Esophagus squamous epithelium (tissue), 5 donors: ENCODE results near the gene LSM10. TPM values are rescaled to one million over a fixed set of nuclear protein-coding genes. Genes with fewer than 3 reads are reported as not detected.
A peak's percentile ranks its signal among the peaks of the same experiment; 100 is the strongest.

Source experiments
- DNase-seq: peaks from one replicate; lab custom pipeline; 2025; lab: John Stamatoyannopoulos, UW
- H3K27ac ChIP-seq, 4 donors: fragments of 200-600 bp; sonication (generic); one replicate each; pipeline ENCODE4 v1.5.1; 2016 to 2019; ENCODE audit warnings: mild to moderate bottlenecking in 1 of 4
- H3K27me3 ChIP-seq, 4 donors: fragments of 200-600 bp; sonication (generic); 1 replicate in 3 of 4; 2 replicates in 1 of 4; pipeline versions ENCODE4 v1.5.1 to v1.6.0; 2017 to 2021; ENCODE audit warnings: antibody characterized with exemption in 1 of 4
- H3K36me3 ChIP-seq, 3 donors: fragments of 200-600 bp; sonication (generic); one replicate each; pipeline ENCODE4 v1.5.1; 2016 to 2019
- H3K4me1 ChIP-seq, 3 donors: fragments of 200-600 bp; sonication (generic); one replicate each; pipeline ENCODE4 v1.5.1; 2017 to 2019
- H3K4me3 ChIP-seq, 4 donors: fragments of 200-600 bp; sonication (generic); 1 replicate in 3 of 4; 2 replicates in 1 of 4; pipeline ENCODE4 v1.5.1; 2016 to 2019; ENCODE audit warnings: mild to moderate bottlenecking in 2 of 4, moderate library complexity in 1 of 4
- H3K9me3 ChIP-seq, 3 donors: fragments of 200-600 bp; sonication (generic); one replicate each; pipeline ENCODE4 v1.5.1; 2016 to 2019
- POLR2A ChIP-seq, 4 donors: fragments of 450-650 bp; IDR thresholded peaks; one replicate each; pipeline ENCODE4 v1.6.1; 2017; ENCODE audit warnings: antibody characterized with exemption in 4 of 4, mild to moderate bottlenecking in 4 of 4, moderate library complexity in 3 of 4
- WGBS, 2 donors: methylation state at CpG; one replicate each; pipeline ENCODE4 v1.1.5; 2018; 5-methylcytosine and 5-hydroxymethylcytosine counted together
- intact Hi-C: fragments of 100-400 bp; cut with DNase I; formaldehyde crosslinking; loops from one replicate; pipeline ENCODE4 v1.15.0; 2022
- total RNA-seq, 4 donors: library from RNA; depleted of rRNA; stranded (reverse); fragments of >200 nt; gene quantifications; one replicate each; pipeline ENCODE4 v1.1.0, GENCODE V29; 2016
- TF ChIP-seq, protein P1 (sequence below), 6 experiments: fragments of 450-650 bp in 4 of 6; fragments of 200-600 bp in 2 of 6; sonication (generic) in 2 of 6; IDR thresholded peaks; one replicate each; pipeline ENCODE4 v1.5.1; 2016 to 2019; ENCODE audit warnings: antibody characterized with exemption in 6 of 6, mild to moderate bottlenecking in 4 of 6, moderate library complexity in 4 of 6
- donor health status: DM: yes; HTN: yes; CAD: no.

Gene LSM10
- total RNA-seq, 4 donors from 2014 or later: 8.5 to 29.4 (median 16.9) TPM

- TF ChIP-seq, protein P1, sequence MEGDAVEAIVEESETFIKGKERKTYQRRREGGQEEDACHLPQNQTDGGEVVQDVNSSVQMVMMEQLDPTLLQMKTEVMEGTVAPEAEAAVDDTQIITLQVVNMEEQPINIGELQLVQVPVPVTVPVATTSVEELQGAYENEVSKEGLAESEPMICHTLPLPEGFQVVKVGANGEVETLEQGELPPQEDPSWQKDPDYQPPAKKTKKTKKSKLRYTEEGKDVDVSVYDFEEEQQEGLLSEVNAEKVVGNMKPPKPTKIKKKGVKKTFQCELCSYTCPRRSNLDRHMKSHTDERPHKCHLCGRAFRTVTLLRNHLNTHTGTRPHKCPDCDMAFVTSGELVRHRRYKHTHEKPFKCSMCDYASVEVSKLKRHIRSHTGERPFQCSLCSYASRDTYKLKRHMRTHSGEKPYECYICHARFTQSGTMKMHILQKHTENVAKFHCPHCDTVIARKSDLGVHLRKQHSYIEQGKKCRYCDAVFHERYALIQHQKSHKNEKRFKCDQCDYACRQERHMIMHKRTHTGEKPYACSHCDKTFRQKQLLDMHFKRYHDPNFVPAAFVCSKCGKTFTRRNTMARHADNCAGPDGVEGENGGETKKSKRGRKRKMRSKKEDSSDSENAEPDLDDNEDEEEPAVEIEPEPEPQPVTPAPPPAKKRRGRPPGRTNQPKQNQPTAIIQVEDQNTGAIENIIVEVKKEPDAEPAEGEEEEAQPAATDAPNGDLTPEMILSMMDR (IDR thresholded peaks at IDR 0.05): no peak
- TF ChIP-seq POLR2A (IDR thresholded peaks at IDR 0.05): no peak
- H3K4me1 ChIP-seq: peaks cover 7 to 55% (median 25%) of the 10 kb centered on the region in 3 donors
- WGBS, 2 donors: 84% methylated on average over 2 to 4 of the region's 5 CpGs
- peak overlapping the region in 3 of 4 donors; percentile 41 to 52 (median 46) for H3K27ac ChIP-seq
- no peak overlapping the region for H3K4me3 ChIP-seq
- peaks cover 0 to 46% (median 7%) of the 10 kb centered on the region in 3 donors for H3K36me3 ChIP-seq
- intact Hi-C loops: no loop called here
- H3K27me3 ChIP-seq: no peaks in the 10 kb centered on the region
- H3K9me3 ChIP-seq: no peaks in the 10 kb centered on the region
- DNase-seq: no peak
Observed at GRCh38 chr1:36367066-36367465, 30.6 kb downstream of the LSM10 start.

- H3K4me1 ChIP-seq: peaks cover 7 to 46% (median 25%) of the 10 kb centered on the region in 3 donors
- TF ChIP-seq, protein P1 (IDR thresholded peaks at IDR 0.05): no peak
- TF ChIP-seq POLR2A (IDR thresholded peaks at IDR 0.05): no peak
- WGBS, 2 donors: 40 to 50% methylated on average over 1 to 10 of the region's 18 CpGs
- H3K36me3 ChIP-seq: peaks cover 0 to 55% (median 7%) of the 10 kb centered on the region in 3 donors
- no peak overlapping the region for H3K4me3 ChIP-seq
- H3K27ac ChIP-seq: peak overlapping the region; percentile 24 to 71 (median 52)
- no peaks in the 10 kb centered on the region for H3K9me3 ChIP-seq
- no peak for DNase-seq
- intact Hi-C loops: no loop called here
- no peaks in the 10 kb centered on the region for H3K27me3 ChIP-seq
Observed at GRCh38 chr1:36366091-36366661, 31.5 kb downstream of the LSM10 start.

GRCh38 chr1:36365381-36365780, 32.3 kb downstream of the LSM10 start:
- Histone ChIP-seq H3K4me3 (no peak overlapping the region), H3K9me3 (no peaks in the 10 kb centered on the region), H3K27me3 (no peaks in the 10 kb centered on the region), H3K27ac (peak overlapping the region; percentile 24 to 71 (median 52)), H3K36me3 (peaks cover 0 to 58% (median 7%) of the 10 kb centered on the region in 3 donors), H3K4me1 (peaks cover 7 to 46% (median 25%) of the 10 kb centered on the region in 3 donors)
- TF ChIP-seq, protein P1 (IDR thresholded peaks at IDR 0.05): no peak
- no peak for TF ChIP-seq POLR2A (IDR thresholded peaks at IDR 0.05)
- intact Hi-C loops: no loop called here
- DNase-seq: no peak
- WGBS, 2 donors: 53 to 73% methylated on average over 1 of the region's 1 CpG

- intact Hi-C loops: no loop called here
- Histone ChIP-seq H3K9me3 (no peaks in the 10 kb centered on the region), H3K27me3 (no peaks in the 10 kb centered on the region), H3K4me3 (no peak overlapping the region), H3K27ac (peak overlapping the region; percentile 49 to 65 (median 58)), H3K4me1 (peaks cover 0 to 13% (median 0%) of the 10 kb centered on the region in 3 donors), H3K36me3 (peaks cover 9 to 81% (median 11%) of the 10 kb centered on the region in 3 donors)
- no peak for DNase-seq
- no peak for TF ChIP-seq POLR2A (IDR thresholded peaks at IDR 0.05)
- TF ChIP-seq, protein P1 (IDR thresholded peaks at IDR 0.05): no peak
- 42 to 59% methylated on average over 6 of the region's 6 CpGs for WGBS, 2 donors
Observed at GRCh38 chr1:36359911-36360550, 37.7 kb downstream of the LSM10 start.

DNA sequence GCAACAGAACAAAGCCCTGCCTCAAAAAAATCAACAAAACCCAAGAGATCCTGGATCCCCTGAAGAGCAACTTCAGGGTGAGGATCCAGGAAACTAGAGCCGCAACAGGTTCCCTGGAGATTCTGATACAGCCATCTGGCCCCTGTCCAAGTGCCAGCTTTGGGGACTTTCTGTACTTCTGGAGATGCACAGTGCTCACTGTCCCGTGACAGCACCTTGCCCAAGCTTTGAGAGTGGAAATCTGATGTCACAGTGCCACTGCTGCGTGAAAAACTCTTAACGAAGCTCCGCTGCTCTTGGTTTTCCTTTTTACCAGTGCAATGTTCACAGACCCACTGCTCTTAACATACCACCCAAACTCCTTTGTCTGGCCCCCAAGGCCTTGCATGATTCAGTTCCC, 38.3 kb downstream of the LSM10 start:
- no peaks in the 10 kb centered on the region for H3K9me3 ChIP-seq
- no peaks in the 10 kb centered on the region for H3K27me3 ChIP-seq
- no peak for DNase-seq
- intact Hi-C loops: no loop called here
- peaks cover 0 to 12% (median 0%) of the 10 kb centered on the region in 3 donors for H3K4me1 ChIP-seq
- TF ChIP-seq, protein P1 (IDR thresholded peaks at IDR 0.05): no peak
- TF ChIP-seq POLR2A (IDR thresholded peaks at IDR 0.05): no peak
- 91 to 92% methylated on average over 4 to 5 of the region's 5 CpGs for WGBS, 2 donors
- no peak overlapping the region for H3K4me3 ChIP-seq
- H3K36me3 ChIP-seq: peaks cover 15 to 87% (median 18%) of the 10 kb centered on the region in 3 donors
- H3K27ac ChIP-seq: peak overlapping the region; percentile 45 to 65 (median 55)
